GM18505 (cell line): ENCODE data around the gene PPP1R1B.
"Not testable (repeated sequence)": the region's sequence is repeated elsewhere in the genome, so short reads cannot be mapped to it uniquely, and the experiment has no call there.

Experiments used
- ATAC-seq: cut with Tn5 transposase; IDR thresholded peaks from one replicate; pipeline ENCODE4 v1.9.1; 2021; ENCODE audit not compliant: unreplicated experiment
- POLR2A ChIP-seq: IDR thresholded peaks from 4 replicates; pipeline ENCODE4 v1.6.1; 2011; ENCODE audit warnings: borderline replicate concordance; ENCODE audit not compliant: insufficient read depth, insufficient read length; ENCODE audit errors: extremely low read depth

PPP1R1B gene

DNA sequence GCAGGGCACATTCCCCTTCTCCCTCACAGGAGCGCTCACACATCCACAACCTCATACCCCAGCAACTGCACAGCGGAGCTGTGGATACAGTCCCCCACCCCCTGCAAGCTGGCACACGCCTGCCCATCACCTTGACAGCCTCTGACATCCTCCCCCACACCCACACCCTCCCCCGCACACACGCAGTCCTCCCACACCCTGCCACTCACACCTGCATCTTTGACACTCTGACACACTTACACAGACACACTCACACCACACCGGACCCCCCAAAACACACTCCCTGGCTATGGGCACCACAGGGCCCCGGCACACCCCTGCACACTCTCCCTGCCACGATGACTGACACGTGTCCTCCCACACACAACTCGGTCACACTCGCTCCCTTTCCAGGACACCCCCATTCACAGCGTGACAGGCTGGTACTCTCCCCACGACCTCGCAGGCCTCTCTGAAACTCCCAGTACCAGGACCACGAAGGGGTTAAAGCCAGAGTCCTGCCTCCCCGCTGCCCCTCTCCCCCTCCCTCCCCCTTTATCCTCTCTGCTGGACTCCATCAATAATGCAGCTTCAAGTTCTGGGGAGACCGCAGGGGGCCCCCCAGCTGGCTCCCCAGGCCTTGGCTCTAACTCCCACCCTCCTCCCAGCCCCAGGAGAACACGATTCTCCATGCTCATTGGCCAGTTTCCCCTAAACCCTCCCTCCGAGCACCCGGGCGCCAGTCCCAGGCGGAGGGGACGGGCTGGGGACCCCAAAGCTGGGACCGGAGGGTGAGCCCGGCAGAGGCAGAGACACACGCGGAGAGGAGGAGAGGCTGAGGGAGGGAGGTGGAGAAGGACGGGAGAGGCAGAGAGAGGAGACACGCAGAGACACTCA lies at the start of gene PPP1R1B:
TSS of gene PPP1R1B (plus strand) at position 782 of the 876 bp plus-strand sequence. CDS start 441 bp downstream, outside the sequence.
- ATAC-seq: no peak
- TF ChIP-seq POLR2A: no peak

DNA sequence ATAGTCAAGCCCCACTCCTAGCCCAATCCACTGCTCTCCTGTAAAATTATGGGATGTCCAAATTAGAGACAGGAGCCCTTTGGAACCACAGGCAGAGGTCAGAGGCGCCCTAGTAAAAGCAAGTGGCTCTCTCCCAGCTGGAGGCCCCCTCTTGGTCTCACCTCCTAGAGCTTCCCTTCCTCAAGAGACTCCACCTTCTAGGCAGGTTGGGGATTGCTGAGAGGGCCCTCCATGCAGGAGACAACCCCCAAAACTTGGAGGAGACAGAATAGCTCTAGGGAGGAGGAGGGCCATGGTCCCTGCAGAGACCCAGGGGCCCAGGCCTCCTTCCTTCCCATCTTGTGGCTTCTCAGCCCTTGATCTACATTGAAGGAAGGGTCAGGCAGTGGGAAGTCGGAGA lies 48.5 kb upstream of the PPP1R1B start:
- no peak for TF ChIP-seq POLR2A
- ATAC-seq: no peak

DNA sequence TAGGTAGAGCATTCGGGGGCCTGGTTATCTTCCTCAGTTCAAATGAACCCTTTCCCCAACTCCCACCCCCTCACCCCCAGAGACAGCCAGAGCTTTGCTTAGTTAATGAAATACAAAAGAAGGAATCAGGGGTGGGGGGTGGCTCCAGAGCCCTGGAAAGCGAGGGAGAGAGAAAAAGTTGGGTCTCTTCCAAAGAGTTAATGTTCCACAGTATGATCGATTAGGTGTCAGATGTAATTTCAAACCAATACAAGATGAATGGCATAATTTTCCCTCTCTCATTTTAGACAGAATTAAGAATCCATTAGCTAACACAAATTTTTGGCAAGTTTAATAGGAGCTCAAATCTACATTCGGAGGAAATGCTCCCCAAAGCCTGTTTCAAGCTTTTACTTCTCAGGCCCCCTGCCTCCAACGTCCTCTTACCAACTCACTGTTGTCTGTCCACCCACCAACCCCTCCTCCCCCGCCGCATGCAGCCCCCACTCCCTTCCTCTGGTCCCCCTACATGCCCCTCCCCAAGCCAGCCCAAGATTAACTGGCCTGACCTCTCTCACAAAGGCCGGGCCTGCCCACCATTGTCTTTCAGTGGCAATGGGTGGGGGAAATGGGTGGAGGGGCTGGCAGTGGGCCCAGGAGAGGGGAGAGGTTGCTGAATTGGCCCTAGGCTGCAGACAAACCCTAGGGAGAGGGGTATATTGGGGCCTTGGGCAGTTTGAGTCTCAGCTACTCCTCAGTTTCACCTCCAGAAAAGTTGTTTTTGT lies 47.3 kb upstream of the PPP1R1B start:
- TF ChIP-seq POLR2A: no peak
- ATAC-seq: no peak

DNA sequence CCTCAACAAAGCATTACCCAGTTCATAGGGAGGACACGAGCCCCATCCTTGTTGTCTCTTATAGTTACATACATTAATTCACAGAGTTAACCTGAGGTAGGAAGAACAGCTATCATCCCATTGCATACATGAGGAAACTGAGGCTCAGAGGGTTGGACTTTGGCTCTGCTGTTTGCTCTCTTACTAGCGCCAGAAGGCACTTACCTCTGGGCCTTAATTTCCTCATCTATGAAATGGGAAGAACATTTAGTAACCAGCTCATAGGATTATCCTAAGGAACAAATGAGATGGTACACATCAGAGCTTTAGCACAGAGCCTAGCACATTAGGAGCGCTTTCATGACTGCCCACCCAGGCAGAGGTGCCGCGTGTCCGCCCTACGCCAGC lies 46.7 kb upstream of the PPP1R1B start:
- TF ChIP-seq POLR2A: no peak
- no peak for ATAC-seq

DNA sequence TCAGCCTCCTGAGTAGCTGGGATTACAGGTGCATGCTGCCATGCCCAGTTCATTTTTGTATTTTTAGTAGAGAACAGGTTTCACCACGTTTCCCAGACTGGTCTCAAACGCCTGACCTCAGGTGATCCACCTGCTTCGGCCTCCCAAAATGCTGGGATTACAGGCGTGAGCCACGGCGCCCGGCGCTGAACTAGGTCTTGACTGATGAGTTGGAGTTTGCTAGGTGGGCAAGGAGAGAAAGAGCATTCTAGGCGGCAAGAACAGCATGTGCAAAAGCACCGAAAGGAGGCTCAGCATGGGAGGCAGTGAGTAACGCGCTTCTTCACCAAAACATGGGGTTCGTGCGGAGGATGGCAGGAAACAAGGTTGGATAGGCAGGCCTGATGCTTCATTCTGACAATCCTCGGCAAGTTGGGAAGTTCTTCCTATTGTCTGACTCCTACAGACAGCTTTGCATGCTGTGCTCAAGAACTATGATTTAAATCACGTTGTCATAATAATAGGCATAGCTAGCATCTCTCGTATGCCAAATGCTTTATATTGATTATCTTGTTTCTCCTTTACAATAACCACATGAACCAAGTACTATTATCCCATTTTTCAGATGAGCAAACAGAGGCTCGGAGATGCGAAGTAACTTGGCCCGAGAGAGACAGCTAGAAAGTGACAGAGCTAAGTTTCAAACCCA lies 45.5 kb upstream of the PPP1R1B start:
- ATAC-seq: no peak
- no peak for TF ChIP-seq POLR2A

DNA sequence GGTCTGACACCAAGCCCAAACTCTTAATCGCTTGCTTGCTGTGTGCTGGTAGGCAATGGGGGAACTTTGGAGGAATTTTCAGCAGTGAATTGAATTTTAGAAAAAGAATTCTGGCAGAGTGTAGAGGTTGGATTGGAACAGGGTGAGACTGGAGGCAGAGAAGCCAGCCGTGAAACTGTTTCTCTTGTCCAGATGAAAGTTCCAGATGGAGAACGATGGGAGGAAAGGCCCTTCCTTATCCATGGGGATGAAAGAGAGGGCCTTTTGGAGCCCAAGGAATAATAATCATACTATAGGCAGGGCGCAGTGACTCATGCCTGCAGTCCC lies 45.0 kb upstream of the PPP1R1B start:
- no peak for ATAC-seq
- TF ChIP-seq POLR2A: no peak

DNA sequence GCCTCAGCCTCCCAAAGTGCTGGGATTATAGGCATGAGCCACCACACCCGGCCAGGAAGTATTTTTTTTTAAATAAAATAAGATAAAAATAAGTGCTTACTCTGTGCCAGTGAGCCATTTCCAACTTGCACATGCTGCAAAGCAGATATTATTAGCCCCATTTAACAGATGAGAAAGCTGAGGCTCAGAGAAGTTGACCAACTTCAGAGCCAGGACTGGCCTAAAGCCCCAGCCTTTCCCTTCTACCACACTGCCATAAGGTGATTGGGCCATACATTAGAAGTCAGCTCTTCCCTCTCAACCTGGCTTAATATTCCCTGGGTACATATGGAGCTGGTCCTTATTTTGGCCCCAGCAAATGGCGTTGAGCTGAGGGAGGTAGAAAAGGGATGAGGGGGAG lies 44.1 kb upstream of the PPP1R1B start:
- no peak for TF ChIP-seq POLR2A
- ATAC-seq: no peak

DNA sequence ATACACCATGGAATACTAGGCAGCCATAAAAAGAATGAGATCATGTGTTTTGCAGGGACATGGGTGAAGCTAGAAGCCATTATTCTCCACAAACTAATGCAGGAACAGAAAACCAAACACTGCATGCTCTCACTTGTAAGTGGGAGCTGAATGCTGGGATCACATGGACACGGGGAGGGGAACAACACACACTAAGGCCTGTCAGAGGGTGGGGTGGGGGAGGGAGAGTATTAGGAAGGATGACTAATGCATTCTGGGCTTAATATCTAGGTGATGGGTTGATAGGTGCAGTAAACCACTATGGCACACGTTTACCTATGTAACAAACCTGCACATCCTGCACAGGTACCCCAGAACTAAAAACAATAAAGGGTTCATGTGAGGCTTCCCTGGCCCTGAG lies 36.6 kb upstream of the PPP1R1B start:
- ATAC-seq: not testable (repeated sequence)

DNA sequence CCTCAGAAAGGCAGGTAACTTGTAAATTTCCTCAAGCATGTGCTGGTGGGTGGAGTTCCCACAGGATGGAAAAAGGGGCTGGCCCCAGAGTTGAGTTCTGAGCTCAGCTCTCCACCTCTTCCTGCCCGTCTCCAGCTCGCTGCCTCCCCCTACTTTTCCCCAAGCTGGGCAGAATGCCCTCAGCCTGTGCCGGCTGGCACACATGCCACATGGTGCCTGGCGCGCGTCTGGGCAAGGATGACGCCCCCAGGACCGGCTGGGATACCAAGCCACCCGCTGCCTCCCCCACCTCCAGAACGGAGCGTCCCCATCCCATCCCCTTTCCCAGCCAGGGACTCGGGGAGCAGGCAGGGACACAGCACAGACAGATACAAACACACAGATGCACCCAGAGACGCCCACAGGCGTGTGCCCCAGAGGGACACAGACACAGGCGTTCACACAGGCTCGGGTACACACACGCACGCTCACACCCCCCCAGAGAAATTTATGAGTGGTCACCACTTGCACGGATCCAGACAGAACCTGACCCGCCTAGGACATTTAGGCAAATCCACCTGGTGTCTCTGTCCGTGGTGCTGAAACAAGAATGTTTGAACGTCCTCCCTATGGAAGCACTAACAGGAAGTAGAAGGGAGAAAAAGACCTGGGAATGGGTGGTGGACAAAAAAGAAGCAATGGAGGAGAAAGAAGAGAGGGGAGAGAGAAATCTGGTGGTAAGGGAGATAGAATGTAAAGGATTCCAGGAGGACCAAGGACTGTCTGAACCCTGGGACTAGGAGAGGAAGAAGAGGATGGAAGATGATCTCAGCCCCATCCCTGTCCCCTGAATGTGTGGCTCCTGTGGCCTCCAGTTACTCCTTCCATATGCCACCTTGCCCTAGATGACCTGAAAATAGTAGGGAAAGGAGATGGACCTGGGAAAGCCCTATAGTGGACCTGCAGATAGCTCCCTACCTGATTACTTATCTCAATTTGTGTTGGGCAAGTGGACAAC lies 34.5 kb upstream of the PPP1R1B start:
- TF ChIP-seq POLR2A: no peak
- no peak for ATAC-seq

DNA sequence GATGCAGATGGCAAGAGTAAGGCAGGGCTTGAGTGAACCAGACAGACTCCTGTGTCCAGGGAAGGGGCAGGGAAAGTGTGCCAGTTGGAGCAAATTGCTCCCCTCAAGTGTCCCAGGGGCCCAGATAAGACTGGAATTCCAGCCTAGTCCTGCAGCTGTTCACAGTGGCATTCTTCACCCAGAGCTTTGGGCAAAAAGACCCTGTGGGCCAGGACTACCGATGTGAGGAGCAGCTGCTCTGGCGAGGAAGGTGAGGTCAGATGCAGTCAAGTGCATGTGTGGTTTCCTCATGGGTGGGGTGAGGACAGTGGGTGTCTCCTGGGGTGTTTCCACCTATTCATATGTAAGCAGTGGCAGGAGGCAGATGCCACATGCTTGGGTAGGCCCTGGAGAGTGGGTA lies 33.4 kb upstream of the PPP1R1B start:
- ATAC-seq: no peak
- no peak for TF ChIP-seq POLR2A

DNA sequence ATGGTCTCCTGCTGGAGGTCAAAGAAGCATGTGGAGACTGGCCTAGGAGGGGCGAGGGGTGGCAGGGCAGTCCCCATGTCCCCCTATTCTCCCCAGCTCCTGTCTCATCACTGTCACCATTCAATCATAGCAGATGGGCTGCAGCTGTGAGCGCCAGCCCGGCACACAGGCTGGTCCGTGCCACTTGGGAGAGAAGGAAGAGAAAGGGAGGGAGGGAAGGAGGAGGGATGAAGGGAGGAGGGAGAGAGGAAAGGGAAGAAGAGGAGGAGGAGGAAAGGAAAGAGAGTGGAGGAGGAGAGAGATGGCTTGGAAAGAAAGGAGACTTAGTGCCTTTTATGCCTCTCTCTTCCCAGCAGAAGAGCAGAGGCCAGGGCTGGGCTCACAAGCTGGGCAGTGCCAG lies 31.5 kb upstream of the PPP1R1B start:
- no peak for ATAC-seq

DNA sequence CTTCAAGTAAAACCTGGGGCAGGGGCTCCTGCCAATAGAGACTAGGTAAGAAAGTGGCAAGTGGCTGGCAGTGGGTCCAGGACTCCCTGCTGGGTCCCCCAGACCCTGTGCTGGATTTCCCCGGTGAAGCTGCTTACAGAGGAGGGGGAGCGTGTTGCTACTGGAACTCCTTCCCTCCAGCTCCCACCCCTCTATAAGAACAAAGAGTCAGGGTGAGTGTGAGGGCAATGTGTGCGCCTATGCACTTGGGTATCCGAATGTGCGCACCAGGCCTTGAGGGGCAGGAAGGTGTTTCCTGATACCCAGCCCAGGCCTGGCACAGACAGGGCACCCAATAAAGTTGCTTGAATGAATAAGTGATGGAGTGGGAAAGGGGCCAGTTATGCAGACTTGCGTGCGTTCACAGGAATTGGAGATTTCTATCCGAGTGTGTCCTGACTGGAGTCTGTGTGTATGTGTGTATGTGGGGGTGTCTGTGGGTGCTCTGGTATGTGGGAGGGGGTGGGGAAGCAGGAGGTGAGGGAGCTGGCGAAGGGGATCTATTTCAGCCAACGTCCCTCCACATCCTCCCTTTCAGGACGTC lies 30.7 kb upstream of the PPP1R1B start:
- TF ChIP-seq POLR2A: no peak

More for the DNA sequence above, 31.5 kb upstream of the PPP1R1B start:
- no peak for TF ChIP-seq POLR2A

More for the DNA sequence above, 30.7 kb upstream of the PPP1R1B start:
- no peak for ATAC-seq
